ENCODE data around the gene ACSS2. TPM values are rescaled to one million over a fixed set of nuclear protein-coding genes. Genes with fewer than 3 reads are reported as not detected.

The ACSS2 gene
- total and polyA plus RNA-seq, 10 donors = 8.9 to 43.6 (median 30.2) TPM

GRCh38 chr20:34883087-34883688, 6.8 kb downstream of the ACSS2 start:
- H3K27ac ChIP-seq = no peak overlapping the region
- H3K4me3 ChIP-seq = no peak overlapping the region
- TF ChIP-seq CTCF (IDR thresholded peaks at IDR 0.05 in 8 of 11, conservative IDR thresholded peaks at IDR 0.05 in 3 of 11) = no peak
- TF ChIP-seq POLR2AphosphoS5 (IDR thresholded peaks at IDR 0.05) = no peak
- TF ChIP-seq POLR2A (IDR thresholded peaks at IDR 0.05) = no peak
- H3K36me3 ChIP-seq = peaks cover 0 to 47% (median 13%) of the 10 kb centered on the region in 6 donors
- intact Hi-C loops (cut with DNase I; ENCODE audit: low total_unique reads) = no loop called here
- no peaks in the 10 kb centered on the region for H3K27me3 ChIP-seq (replicated peaks in 1 of 7)
- H3K4me1 ChIP-seq = peaks cover 0 to 14% (median 0%) of the 10 kb centered on the region in 6 donors
- no peaks in the 10 kb centered on the region for H3K9me3 ChIP-seq
- no peak for DNase-seq

GRCh38 chr20:34883809-34884208, 7.4 kb downstream of the ACSS2 start:
- H3K27ac ChIP-seq = no peak overlapping the region
- no peak for TF ChIP-seq POLR2A (IDR thresholded peaks at IDR 0.05)
- TF ChIP-seq CTCF (IDR thresholded peaks at IDR 0.05 in 8 of 11, conservative IDR thresholded peaks at IDR 0.05 in 3 of 11) = no peak
- no peak for TF ChIP-seq POLR2AphosphoS5 (IDR thresholded peaks at IDR 0.05)
- intact Hi-C loops (cut with DNase I; ENCODE audit: low total_unique reads) = no loop called here
- peaks cover 0 to 9% (median 0%) of the 10 kb centered on the region in 6 donors for H3K4me1 ChIP-seq
- DNase-seq = no peak
- no peak overlapping the region for H3K4me3 ChIP-seq
- H3K9me3 ChIP-seq = no peaks in the 10 kb centered on the region
- no peaks in the 10 kb centered on the region for H3K27me3 ChIP-seq (replicated peaks in 1 of 7)
- WGBS, 5 donors = 86 to 95% (median 91%) methylated on average over 4 of the region's 4 CpGs
- peaks cover 0 to 47% (median 13%) of the 10 kb centered on the region in 6 donors for H3K36me3 ChIP-seq

- no peak for DNase-seq
- Histone ChIP-seq H3K27ac (no peak overlapping the region), H3K4me1 (peaks cover 0 to 9% (median 0%) of the 10 kb centered on the region in 6 donors), H3K27me3 (replicated peaks in 1 of 7) (no peaks in the 10 kb centered on the region), H3K4me3 (no peak overlapping the region), H3K36me3 (peaks cover 0 to 47% (median 13%) of the 10 kb centered on the region in 6 donors), H3K9me3 (no peaks in the 10 kb centered on the region)
- no peak for TF ChIP-seq POLR2A (IDR thresholded peaks at IDR 0.05)
- TF ChIP-seq POLR2AphosphoS5 (IDR thresholded peaks at IDR 0.05) = no peak
- no peak for TF ChIP-seq CTCF (IDR thresholded peaks at IDR 0.05 in 8 of 11, conservative IDR thresholded peaks at IDR 0.05 in 3 of 11)
- 66 to 86% (median 85%) methylated on average over 1 of the region's 1 CpG for whole genome bisulfite sequencing, 5 donors
- intact Hi-C loops (cut with DNase I; ENCODE audit: low total_unique reads) = no loop called here
Observed at GRCh38 chr20:34884260-34884659, 7.8 kb downstream of the ACSS2 start.

GRCh38 chr20:34886122-34886521, 9.7 kb downstream of the ACSS2 start:
- Histone ChIP-seq H3K27me3 (replicated peaks in 1 of 7) (no peaks in the 10 kb centered on the region), H3K36me3 (peaks cover 0 to 47% (median 13%) of the 10 kb centered on the region in 6 donors), H3K27ac (peak overlapping the region in 1 of 8 donors; percentile 13), H3K4me1 (peaks cover 0 to 4% (median 0%) of the 10 kb centered on the region in 6 donors), H3K9me3 (no peaks in the 10 kb centered on the region), H3K4me3 (no peak overlapping the region)
- 90 to 98% (median 91%) methylated on average over 3 of the region's 3 CpGs for WGBS, 5 donors
- no peak for TF ChIP-seq POLR2AphosphoS5 (IDR thresholded peaks at IDR 0.05)
- TF ChIP-seq POLR2A (IDR thresholded peaks at IDR 0.05) = no peak
- no peak for DNase-seq
- intact Hi-C loops (cut with DNase I; ENCODE audit: low total_unique reads) = no loop called here

All from spleen (tissue), 11 donors.